KBM-7 (cell line): ENCODE results near the gene EIF2A.

ENCODE experiments used
- DNase-seq: peaks from one replicate; pipeline ENCODE4 v3.0.0-alpha.2; 2015
- in situ Hi-C: fragments of 300-500 bp; cut with MboI; formaldehyde crosslinking; loops from 2 replicates; pipeline ENCODE4 v1.14.3; 2020; ENCODE audit warnings: low sequenced_read_pairs, low pct_unique_long_range_greater_than_20kb, mixed read lengths

Gene EIF2A

DNA sequence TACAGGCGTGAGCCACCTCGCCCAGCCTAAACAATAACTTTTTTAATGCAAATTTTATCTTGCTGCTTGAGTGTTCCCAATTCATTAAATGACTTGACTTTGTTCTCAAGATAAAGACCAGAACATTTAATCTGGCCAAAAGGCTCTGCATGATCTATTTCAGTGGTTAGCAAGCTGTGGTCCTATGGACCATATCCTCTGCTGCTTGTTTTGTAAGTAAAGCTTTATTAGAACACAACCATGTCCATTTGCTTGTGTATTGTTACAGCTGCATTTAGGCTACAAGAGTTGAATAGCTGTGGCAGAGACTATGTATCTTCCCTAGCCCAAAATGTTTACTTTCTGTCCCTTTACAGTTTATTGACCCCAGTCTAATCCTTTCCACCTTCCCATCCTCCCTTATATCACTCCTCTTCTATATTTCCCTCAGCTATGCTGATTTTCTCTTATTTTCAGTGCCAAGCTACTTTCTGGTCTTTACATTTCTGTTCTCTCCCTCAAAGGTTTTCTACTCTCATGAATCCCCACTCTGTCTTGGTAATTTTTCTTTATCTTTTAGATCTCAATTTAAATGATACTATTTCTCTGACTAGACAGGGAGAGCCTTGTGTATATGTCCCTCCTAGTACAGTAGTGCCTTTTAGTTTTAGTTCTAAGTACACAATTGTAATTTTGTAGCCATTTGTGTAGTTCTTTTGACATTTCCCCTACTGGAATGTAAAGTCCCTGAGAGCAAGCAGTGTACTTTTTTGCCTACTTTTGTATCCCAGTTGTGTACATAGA is 79.8 kb downstream of the EIF2A start:
- DNase-seq = no peak
- in situ Hi-C loops = no loop called here

DNA sequence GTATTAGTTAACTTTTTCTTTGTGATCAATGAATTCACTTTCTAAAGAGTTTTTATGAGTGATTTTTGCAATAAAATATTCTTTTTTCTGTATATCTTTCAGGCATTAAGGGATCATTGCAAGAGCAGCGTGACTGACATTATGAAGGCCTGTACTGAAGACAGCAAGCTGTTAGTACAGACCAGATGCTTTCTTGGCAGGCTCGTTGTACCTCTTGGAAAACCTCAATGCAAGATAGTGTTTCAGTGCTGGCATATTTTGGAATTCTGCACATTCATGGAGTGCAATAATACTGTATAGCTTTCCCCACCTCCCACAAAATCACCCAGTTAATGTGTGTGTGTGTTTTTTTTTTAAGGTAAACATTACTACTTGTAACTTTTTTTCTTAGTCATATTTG is 81.0 kb downstream of the EIF2A start:
- in situ Hi-C loops = no loop called here
- DNase-seq = no peak

DNA sequence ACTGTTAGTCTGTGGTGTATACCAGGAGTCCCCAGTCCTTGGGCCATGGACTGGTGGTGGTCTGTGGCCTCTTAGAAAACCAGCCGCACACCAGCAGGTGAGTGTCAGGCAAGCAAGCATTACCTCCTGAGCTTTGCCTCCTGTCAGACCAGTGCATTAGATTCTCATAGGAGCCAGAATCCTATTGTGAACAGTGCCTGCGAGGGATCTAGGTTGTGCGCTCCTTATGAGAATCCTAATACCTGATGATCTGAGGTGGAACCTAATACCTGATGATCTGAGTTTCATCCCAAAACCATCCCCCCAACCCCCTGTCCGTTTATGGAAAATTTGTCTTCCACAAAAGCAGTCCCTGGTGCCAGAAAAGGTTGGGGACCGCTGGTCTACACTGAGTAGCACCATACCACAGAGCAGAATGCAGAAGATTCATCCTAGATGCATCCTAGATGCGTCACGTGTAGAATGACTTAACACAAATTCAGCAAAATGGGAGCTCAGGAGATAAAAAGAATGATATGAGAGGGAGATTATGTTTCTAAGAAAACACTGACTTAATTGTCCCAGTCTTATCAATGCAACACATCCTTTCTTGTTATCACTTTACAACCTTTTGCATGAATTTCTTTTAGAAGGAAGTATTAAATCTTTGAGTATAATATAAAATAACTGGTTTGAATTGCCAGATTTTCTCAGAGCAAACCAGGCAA is 85.1 kb downstream of the EIF2A start:
- no peak for DNase-seq
- in situ Hi-C loops = no loop called here

DNA sequence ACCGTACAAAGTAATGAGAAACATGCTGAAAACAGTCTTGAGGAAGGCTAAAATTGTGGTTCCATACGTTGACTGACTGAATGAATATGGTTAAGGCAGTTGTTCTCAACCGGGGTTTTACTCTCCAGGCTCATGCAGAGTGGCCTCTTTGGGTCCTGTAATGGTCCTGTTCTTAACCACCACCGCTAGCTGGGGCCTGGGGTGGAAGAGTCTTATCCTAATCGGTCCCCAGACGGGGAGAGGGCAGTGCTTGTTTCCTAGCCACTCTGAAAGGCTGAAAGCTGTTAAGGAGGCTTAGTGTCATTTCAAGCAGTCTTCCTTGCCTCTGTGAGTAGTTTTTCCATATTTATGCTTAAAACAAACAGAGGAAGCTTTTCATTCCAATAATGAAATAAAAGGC is 88.5 kb downstream of the EIF2A start:
- in situ Hi-C loops = no loop called here
- no peak for DNase-seq

DNA sequence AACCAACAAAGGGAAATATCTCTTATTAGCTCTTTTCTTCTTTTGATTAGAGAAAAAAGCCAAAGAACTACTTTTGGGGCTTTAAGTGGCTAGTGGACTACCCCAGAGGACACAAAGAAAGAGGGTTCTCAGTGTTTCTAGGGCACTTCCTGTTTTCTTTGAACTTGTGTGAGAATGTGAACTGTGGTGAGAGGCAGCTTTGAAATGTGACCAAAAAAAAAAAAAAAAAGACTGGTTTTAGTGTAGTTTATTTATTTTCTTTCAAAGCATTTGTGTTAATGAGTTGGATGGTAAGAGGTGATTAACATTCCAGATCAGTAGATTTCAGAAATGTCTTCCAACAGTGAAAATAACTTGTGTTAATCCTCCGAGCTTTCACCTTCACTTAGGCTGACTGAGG is 88.9 kb downstream of the EIF2A start:
- in situ Hi-C loops = no loop called here

More for the DNA sequence above, 88.9 kb downstream of the EIF2A start:
- peak; percentile 72 for DNase-seq
